Activated naive CD4-positive, alpha-beta T cell treated with Interleukin-2 at 50 U/mL for 16 hours (primary cell): ENCODE data around the gene CYFIP1.

Experiments used
- DNase-seq: peaks from one replicate; pipeline ENCODE4 v3.0.0-alpha.2; 2020

Gene CYFIP1

DNA sequence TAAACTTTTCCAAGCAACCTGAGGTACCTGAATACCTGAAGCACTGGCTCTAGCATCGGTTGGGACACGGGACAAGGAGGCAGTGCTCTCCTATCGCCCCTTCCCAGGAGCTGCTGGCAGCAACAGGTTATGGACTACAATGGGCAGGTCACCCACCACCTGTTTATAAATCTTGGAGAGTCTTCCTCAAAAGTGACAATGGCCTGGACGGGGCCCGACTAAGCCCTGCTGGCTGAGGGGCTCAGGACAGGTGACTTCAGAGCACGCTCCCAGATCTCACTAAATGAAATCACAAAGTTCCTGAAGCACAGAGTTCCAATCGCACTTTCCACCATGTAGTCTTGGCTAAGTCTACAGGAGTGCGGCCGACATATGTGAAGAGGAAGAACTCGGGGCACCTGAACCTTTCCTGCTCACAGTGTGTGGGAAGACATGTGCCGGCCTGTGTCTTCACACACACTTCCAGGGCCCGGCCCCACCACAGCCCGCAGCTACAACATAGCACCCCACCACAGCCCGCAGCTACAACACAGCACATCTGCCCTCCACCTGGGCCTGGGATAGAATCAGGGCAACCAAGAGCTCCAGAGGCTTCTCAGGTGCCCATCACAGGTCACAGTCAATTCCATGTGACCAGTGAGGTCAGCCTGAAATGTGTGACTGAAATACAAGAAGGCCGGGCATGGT lies 12.9 kb downstream of the CYFIP1 start:
- no peak for DNase-seq

- DNase-seq = no peak
Observed at GRCh38 chr15:22966321-22967083, 13.7 kb downstream of the CYFIP1 start.

DNA sequence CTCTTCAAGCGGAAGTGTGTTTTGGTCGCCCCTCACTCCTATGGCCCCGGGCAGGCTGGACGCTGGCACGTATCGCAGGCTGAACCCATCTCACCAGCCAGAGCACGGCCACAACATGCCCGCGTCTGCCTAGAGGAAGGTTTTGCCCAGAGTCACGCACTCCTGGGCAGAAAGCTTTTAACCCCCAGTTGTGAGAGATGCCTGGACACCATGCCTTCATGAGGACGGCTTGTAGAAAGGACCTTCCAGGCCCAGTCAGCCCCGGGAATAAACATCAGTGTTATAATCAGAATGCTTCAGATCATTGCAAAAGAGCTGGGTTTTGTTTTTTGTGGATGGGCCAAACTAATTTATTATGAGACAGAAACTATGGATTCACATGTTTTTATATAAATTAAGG lies 16.5 kb downstream of the CYFIP1 start:
- DNase-seq = no peak

- DNase-seq = no peak
Observed at GRCh38 chr15:22962611-22963010, 17.6 kb downstream of the CYFIP1 start.

- no peak for DNase-seq
Observed at GRCh38 chr15:22961762-22962161, 18.4 kb downstream of the CYFIP1 start.

DNA sequence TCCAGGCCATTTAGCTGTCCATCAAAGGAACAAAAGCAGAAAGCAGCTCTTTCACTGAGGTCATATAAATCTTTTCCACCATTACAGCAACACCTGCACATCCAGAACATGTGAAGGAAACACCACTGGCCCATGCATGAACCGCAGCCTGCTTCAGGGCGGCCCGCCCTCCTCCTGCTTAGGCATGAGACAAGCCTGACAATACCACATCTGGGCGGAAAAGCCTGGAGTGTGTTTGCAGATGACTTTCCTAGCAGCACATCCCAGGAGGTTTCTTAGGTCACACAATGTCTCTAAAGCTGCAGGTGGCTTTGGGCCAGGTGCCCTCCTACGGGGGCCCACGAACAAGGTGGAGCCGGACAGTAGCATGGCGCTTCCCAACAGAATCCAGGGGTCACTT lies 19.6 kb downstream of the CYFIP1 start:
- DNase-seq = no peak

GRCh38 chr15:22960126-22960525 lies 20.0 kb downstream of the CYFIP1 start:
- no peak for DNase-seq

DNA sequence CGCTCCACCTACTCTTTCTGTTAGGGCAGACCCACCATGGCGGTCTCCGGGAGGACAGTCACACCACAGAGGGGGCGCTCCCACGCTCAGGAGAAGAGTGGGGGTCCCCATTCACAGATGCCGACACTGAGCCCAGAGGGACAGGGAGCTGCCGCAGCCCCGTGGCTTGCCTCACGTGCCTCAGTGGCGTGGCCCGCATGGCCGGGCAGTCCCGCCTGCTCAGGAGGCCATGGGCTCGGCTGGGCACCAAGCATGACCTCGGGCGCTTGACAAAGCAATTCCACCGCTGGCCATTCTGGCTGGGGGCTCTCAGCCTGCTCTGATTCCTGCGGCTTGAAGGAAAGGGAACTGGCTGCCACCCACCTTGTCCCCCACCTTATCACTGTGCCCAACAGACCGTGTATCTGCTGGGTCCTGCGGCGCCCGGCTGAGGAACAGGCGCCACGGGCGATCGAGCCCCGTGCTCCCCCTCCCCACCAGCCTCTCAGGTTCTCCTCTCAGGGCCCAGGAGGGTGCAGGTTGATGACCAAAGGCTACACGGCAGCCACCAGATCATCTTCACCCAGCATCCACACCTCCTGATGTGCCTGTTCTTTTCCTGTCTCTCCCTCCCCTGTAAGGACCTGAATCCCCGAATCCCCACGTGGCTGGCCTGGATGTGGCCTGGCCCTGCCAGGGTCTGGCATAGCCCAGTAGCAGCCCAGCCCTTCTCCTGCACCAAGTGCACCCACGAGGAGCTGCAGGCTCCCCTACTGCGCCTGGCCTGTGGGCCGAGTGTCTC lies 20.7 kb downstream of the CYFIP1 start:
- DNase-seq = no peak

DNA sequence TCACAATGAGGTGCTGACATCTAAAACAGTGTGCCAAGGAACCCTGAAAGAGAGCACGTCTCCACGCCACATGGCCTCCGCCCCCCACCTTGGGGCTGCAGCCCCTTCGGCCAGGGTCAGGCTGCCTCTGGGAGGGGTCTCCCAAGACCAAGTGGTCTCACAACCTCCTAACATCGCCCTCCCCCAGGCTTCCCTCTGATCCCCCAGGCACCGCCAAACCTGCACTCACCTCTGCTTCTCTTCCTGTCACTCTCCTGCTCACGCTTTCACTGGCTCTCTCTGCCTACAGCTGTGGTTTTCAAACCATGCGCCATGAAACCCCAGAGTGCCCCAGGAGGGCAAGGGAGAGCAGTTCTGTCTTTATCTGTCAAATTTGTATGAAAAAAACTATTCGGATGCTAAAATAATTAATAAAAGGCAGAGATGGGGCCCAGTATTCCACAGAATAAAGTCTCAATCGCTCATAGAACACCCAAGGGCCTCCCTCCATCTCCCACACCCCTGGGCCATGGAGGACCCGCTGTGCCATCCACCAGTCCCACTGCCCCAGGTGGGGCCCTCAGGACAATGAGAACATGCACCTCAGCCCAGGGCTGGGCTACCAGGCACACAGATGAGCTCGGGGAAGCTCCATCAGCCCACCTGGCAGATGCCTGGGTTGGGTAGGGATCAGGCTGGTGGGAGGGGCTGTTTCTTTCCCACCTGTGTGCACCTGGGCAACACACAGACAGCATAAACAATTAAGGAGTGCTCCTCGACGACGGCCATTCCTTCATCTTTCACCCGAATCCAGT lies 21.5 kb downstream of the CYFIP1 start:
- DNase-seq = no peak

DNA sequence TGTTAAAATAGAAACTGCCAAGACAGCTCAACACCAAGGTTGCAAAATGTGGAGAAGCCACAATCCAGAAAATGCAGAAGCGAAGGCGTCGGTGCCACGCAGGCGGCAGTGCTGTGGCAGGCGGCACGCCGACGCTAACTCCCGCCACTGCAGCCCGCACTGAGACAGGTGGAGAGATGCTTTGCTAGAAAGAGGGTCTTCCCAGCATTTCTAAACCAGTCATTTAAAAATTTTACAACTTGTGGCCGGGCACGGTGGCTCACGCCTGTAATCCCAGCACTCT lies 23.2 kb downstream of the CYFIP1 start:
- no peak for DNase-seq

- no peak for DNase-seq
Observed at GRCh38 chr15:22956257-22956977, 23.8 kb downstream of the CYFIP1 start.

GRCh38 chr15:22955544-22956119 lies 24.5 kb downstream of the CYFIP1 start:
- no peak for DNase-seq

GRCh38 chr15:22954798-22955543 lies 25.2 kb downstream of the CYFIP1 start:
- no peak for DNase-seq

DNA sequence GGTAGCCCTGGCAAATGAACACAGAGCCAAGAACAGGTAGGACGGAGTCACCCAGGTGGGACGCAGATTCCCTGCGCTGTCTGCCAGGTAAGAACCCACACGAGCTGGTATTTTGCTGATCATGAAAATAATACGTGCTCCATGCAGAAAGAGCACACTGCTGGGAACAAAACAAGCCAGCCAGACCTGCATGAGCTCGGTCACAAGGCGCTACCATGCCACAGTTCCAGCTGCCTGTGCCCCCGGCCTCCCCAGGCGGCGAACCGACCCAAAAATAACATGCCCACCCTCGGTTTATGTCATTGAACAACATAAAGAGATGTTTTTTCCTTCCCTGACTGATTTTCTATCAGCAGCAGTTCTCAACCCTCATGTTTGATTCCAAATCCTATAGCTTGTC lies 25.8 kb downstream of the CYFIP1 start:
- no peak for DNase-seq

GRCh38 chr15:22952796-22953579 lies 27.2 kb downstream of the CYFIP1 start:
- DNase-seq = no peak

- DNase-seq = no peak
Observed at GRCh38 chr15:22951381-22952280, 28.5 kb downstream of the CYFIP1 start.

- DNase-seq = no peak
Observed at GRCh38 chr15:22951031-22951380, 29.2 kb downstream of the CYFIP1 start.

DNA sequence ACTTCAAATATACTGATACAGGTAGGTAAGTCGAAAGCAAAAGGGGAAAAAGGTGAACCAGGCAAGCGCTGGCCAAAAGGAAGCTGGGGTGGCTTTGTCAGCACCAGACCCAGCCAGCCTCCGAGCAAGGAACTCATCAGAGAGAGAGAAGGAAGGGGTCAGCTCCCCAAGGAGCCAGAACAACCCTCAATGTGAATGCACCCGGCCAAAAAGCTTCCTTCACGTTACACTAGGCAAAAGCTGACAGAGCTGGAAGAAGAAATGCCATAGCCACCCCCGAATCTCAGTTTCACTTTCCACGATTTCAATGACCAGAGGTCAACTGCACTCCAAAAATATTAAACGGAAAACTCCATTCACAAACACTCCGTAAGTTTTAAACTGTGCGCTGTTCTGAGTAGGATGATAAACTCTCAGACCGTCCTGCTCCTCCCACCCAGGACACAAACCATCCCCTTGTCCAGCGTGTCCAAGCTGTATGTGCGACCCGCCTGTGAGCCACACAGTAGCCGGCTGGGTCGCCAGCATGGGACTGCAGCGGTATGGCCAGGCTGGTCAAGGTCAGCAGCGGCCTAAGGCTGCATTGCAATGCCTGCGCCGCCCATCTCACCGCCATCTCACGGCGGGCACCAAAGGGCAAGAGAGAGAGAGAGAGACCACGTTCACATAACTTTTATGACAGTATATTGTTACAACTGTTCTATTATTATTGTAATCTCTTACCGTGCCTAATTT lies 29.7 kb downstream of the CYFIP1 start:
- DNase-seq = no peak

- no peak for DNase-seq
Observed at GRCh38 chr15:22949074-22949547, 31.1 kb downstream of the CYFIP1 start.
